ENCODE measurements around the gene ESRP2.

ESRP2 gene

GRCh38 chr16:68232335-68232734, 3.6 kb downstream of the ESRP2 start:
- TF ChIP-seq CTCF (IDR thresholded peaks at IDR 0.05; ENCODE audit: low read depth, low read length): no peak
- no peak for DNase-seq (ENCODE audit: extremely low read depth, low read depth)

GRCh38 chr16:68231384-68232136, 4.4 kb downstream of the ESRP2 start:
- DNase-seq (ENCODE audit: extremely low read depth, low read depth): no peak
- TF ChIP-seq CTCF (IDR thresholded peaks at IDR 0.05; ENCODE audit: low read depth, low read length): no peak

- TF ChIP-seq CTCF (IDR thresholded peaks at IDR 0.05; ENCODE audit: low read depth, low read length): no peak
- DNase-seq (ENCODE audit: extremely low read depth, low read depth): no peak
These were observed 5.0 kb downstream of the ESRP2 start for GRCh38 chr16:68230956-68231355.

- no peak for DNase-seq (ENCODE audit: extremely low read depth, low read depth)
- no peak for TF ChIP-seq CTCF (IDR thresholded peaks at IDR 0.05; ENCODE audit: low read depth, low read length)
These were observed 5.8 kb downstream of the ESRP2 start for GRCh38 chr16:68230176-68230571.

- peak; percentile 55 for DNase-seq (ENCODE audit: extremely low read depth, low read depth)
- TF ChIP-seq CTCF (IDR thresholded peaks at IDR 0.05; ENCODE audit: low read depth, low read length): peak; percentile 92
These were observed 6.3 kb downstream of the ESRP2 start for GRCh38 chr16:68229431-68230175.

GRCh38 chr16:68228652-68229051, 7.3 kb downstream of the ESRP2 start:
- DNase-seq (ENCODE audit: extremely low read depth, low read depth): no peak
- TF ChIP-seq CTCF (IDR thresholded peaks at IDR 0.05; ENCODE audit: low read depth, low read length): no peak

- no peak for DNase-seq (ENCODE audit: extremely low read depth, low read depth)
- no peak for TF ChIP-seq CTCF (IDR thresholded peaks at IDR 0.05; ENCODE audit: low read depth, low read length)
These were observed 7.9 kb downstream of the ESRP2 start for GRCh38 chr16:68227850-68228553.
